Thyroid gland (tissue), 4 donors: ENCODE data around the gene NEK7. TPM values are rescaled to one million over a fixed set of nuclear protein-coding genes. Genes with fewer than 3 reads are reported as not detected.

Source experiments
- DNase-seq, 2 donors: peaks; one replicate each; pipeline ENCODE4 v3.0.0-alpha.2; 2019
- H3K27ac ChIP-seq, 3 donors: fragments of 200-600 bp; sonication (generic); 1 replicate in 2 of 3; 2 replicates in 1 of 3; pipeline ENCODE4 v1.5.1; 2016 to 2019; ENCODE audit warnings: mild to moderate bottlenecking in 1 of 3, moderate library complexity in 1 of 3
- H3K27me3 ChIP-seq: fragments of 200-600 bp; sonication (generic); one replicate; pipeline ENCODE4 v1.5.1; 2019
- H3K36me3 ChIP-seq, 2 donors: fragments of 200-600 bp; sonication (generic); one replicate each; pipeline ENCODE4 v1.5.1; 2016 to 2019
- H3K4me1 ChIP-seq, 2 donors: fragments of 200-600 bp; sonication (generic); one replicate each; pipeline ENCODE4 v1.5.1; 2017 to 2019
- H3K4me3 ChIP-seq, 3 donors: fragments of 200-600 bp; sonication (generic); replicated peaks in 1 of 3; 1 replicate in 2 of 3; 2 replicates in 1 of 3; pipeline ENCODE4 v1.5.1; 2016; ENCODE audit warnings: mild to moderate bottlenecking in 1 of 3
- H3K9me3 ChIP-seq: fragments of 200-600 bp; sonication (generic); one replicate; pipeline ENCODE4 v1.5.1; 2017
- CTCF ChIP-seq, 6 experiments: fragments of 200-600 bp in 3 of 6; fragments of 450-650 bp in 3 of 6; sonication (generic) in 3 of 6; IDR thresholded peaks; one replicate each; pipeline ENCODE4 v1.5.1; 2016 to 2019; ENCODE audit warnings: antibody characterized with exemption in 6 of 6, mild to moderate bottlenecking in 2 of 6, inconsistent platforms in 1 of 6, moderate library complexity in 1 of 6
- POLR2A ChIP-seq, 2 donors: fragments of 450-650 bp; IDR thresholded peaks; one replicate each; pipeline ENCODE4 v1.6.1; 2017; ENCODE audit warnings: antibody characterized with exemption in 2 of 2, mild to moderate bottlenecking in 2 of 2, moderate library complexity in 1 of 2
- WGBS, 2 donors: methylation state at CpG; one replicate each; pipeline ENCODE4 v1.1.5; 2017; 5-methylcytosine and 5-hydroxymethylcytosine counted together
- intact Hi-C: fragments of 100-400 bp; cut with DNase I; formaldehyde crosslinking; loops from one replicate; pipeline ENCODE4 v1.15.1; 2023
- total RNA-seq, 4 donors: library from RNA; depleted of rRNA; stranded (reverse); fragments of >200 nt; gene quantifications; one replicate each; pipeline ENCODE4 v1.2.3, GENCODE V29; 2016

Gene NEK7
- total RNA-seq, 4 donors from 2014 or later: 65.6 to 102 (median 77.7) TPM

- intact Hi-C loops: no loop called here
- Histone ChIP-seq H3K27me3 (no peaks in the 10 kb centered on the region), H3K9me3 (no peaks in the 10 kb centered on the region), H3K36me3 (no peaks in the 10 kb centered on the region), H3K27ac (no peak overlapping the region), H3K4me1 (no peaks in the 10 kb centered on the region), H3K4me3 (no peak overlapping the region)
- WGBS, 2 donors: 76 to 83% methylated on average over 1 of the region's 1 CpG
- TF ChIP-seq POLR2A (IDR thresholded peaks at IDR 0.05) (no peak), CTCF (IDR thresholded peaks at IDR 0.05) (no peak)
- no peak for DNase-seq
Measured at GRCh38 chr1:198370996-198371395, 214.2 kb downstream of the NEK7 start.

Other genes starting within 250 kb of the NEK7 start
- not detected for gene LHX9, start 239.6 kb upstream of the NEK7 start, total RNA-seq